Ectodermal cell (in vitro differentiated cells): Measurements from ENCODE around the gene SLC16A8.
"Not testable (repeated sequence)": the region's sequence is repeated elsewhere in the genome, so short reads cannot be mapped to it uniquely, and the experiment has no call there.

Source experiments
- H3K27ac ChIP-seq: 2 replicates; pipeline ENCODE4 v1.7.0; 2013; ENCODE audit warnings: mild to moderate bottlenecking, low read depth, low read length; ENCODE audit not compliant: insufficient read depth, poor library complexity, severe bottlenecking
- H3K27me3 ChIP-seq: 2 replicates; pipeline ENCODE4 v1.7.0; 2013; ENCODE audit warnings: mild to moderate bottlenecking, low read length; ENCODE audit not compliant: insufficient read depth, control insufficient read depth, poor library complexity, severe bottlenecking
- H3K36me3 ChIP-seq: one replicate; pipeline ENCODE4 v1.7.0; 2013; ENCODE audit warnings: low read length; ENCODE audit not compliant: control insufficient read depth, insufficient read depth
- H3K4me1 ChIP-seq: one replicate; pipeline ENCODE4 v1.7.0; 2013; ENCODE audit warnings: low read length; ENCODE audit not compliant: control insufficient read depth, insufficient read depth
- H3K4me3 ChIP-seq: 2 replicates; pipeline ENCODE4 v1.7.0; 2013; ENCODE audit warnings: low read depth, low read length, control low read depth; ENCODE audit not compliant: insufficient read depth
- H3K9me3 ChIP-seq: 2 replicates; pipeline ENCODE4 v1.7.0; 2013; ENCODE audit warnings: mild to moderate bottlenecking, low read length, moderate library complexity; ENCODE audit not compliant: control insufficient read depth
- WGBS, 2 experiments: methylation state at CpG; one replicate each; pipeline ENCODE4 v1.1.7; 2013; ENCODE audit warnings: missing lambda C conversion rate in 2 of 2; 5-methylcytosine and 5-hydroxymethylcytosine counted together

Gene SLC16A8

GRCh38 chr22:38043151-38044039 is 40.6 kb downstream of the SLC16A8 start:
- H3K9me3 ChIP-seq = no peaks in the 10 kb centered on the region
- H3K27me3 ChIP-seq = no peaks in the 10 kb centered on the region
- H3K27ac ChIP-seq = no peak overlapping the region
- H3K4me1 ChIP-seq = peaks cover 13% of the 10 kb centered on the region
- WGBS, 2 experiments = 90 to 94% methylated on average over 16 of the region's 16 CpGs
- H3K4me3 ChIP-seq = no peak overlapping the region
- H3K36me3 ChIP-seq = no peaks in the 10 kb centered on the region

GRCh38 chr22:38042488-38042790 is 41.5 kb downstream of the SLC16A8 start:
- no peaks in the 10 kb centered on the region for H3K27me3 ChIP-seq
- H3K36me3 ChIP-seq = no peaks in the 10 kb centered on the region
- WGBS, 2 experiments = 89 to 90% methylated on average over 1 of the region's 1 CpG
- no peak overlapping the region for H3K4me3 ChIP-seq
- H3K4me1 ChIP-seq = peaks cover 13% of the 10 kb centered on the region
- no peaks in the 10 kb centered on the region for H3K9me3 ChIP-seq
- H3K27ac ChIP-seq = no peak overlapping the region

- H3K9me3 ChIP-seq = no peaks in the 10 kb centered on the region
- H3K4me1 ChIP-seq = peaks cover 10% of the 10 kb centered on the region
- H3K36me3 ChIP-seq = no peaks in the 10 kb centered on the region
- no peak overlapping the region for H3K4me3 ChIP-seq
- 92 to 96% methylated on average over 5 of the region's 5 CpGs for WGBS, 2 experiments
- H3K27ac ChIP-seq = no peak overlapping the region
- H3K27me3 ChIP-seq = no peaks in the 10 kb centered on the region
Observed at GRCh38 chr22:38041760-38042487, 42.1 kb downstream of the SLC16A8 start.

GRCh38 chr22:38040953-38041759 is 42.8 kb downstream of the SLC16A8 start:
- H3K4me1 ChIP-seq = peaks cover 10% of the 10 kb centered on the region
- H3K27me3 ChIP-seq = no peaks in the 10 kb centered on the region
- 92 to 95% methylated on average over 20 of the region's 20 CpGs for WGBS, 2 experiments
- H3K36me3 ChIP-seq = no peaks in the 10 kb centered on the region
- no peak overlapping the region for H3K4me3 ChIP-seq
- no peaks in the 10 kb centered on the region for H3K9me3 ChIP-seq
- H3K27ac ChIP-seq = no peak overlapping the region

GRCh38 chr22:38038890-38039812 is 44.8 kb downstream of the SLC16A8 start:
- H3K36me3 ChIP-seq = no peaks in the 10 kb centered on the region
- H3K9me3 ChIP-seq = no peaks in the 10 kb centered on the region
- no peak overlapping the region for H3K27ac ChIP-seq
- 94% methylated on average over 46 of the region's 46 CpGs for WGBS, 2 experiments
- H3K4me3 ChIP-seq = no peak overlapping the region
- peaks cover 23% of the 10 kb centered on the region for H3K4me1 ChIP-seq
- H3K27me3 ChIP-seq = no peaks in the 10 kb centered on the region

- 95 to 96% methylated on average over 22 to 23 of the region's 23 CpGs for WGBS, 2 experiments
- Histone ChIP-seq H3K27ac (no peak overlapping the region), H3K36me3 (no peaks in the 10 kb centered on the region)
Observed at GRCh38 chr22:38038426-38038825, 45.6 kb downstream of the SLC16A8 start.

GRCh38 chr22:38037367-38038150 is 46.4 kb downstream of the SLC16A8 start:
- not testable (repeated sequence) for H3K9me3 ChIP-seq, H3K27ac ChIP-seq, H3K27me3 ChIP-seq, H3K4me3 ChIP-seq, H3K36me3 ChIP-seq
- H3K4me1 ChIP-seq = peaks cover 35% of the 10 kb centered on the region
- 90 to 93% methylated on average over 13 of the region's 13 CpGs for WGBS, 2 experiments

More at GRCh38 chr22:38038426-38038825, 45.6 kb downstream of the SLC16A8 start:
- Histone ChIP-seq H3K4me1 (peaks cover 30% of the 10 kb centered on the region), H3K27me3 (no peaks in the 10 kb centered on the region), H3K9me3 (no peaks in the 10 kb centered on the region), H3K4me3 (no peak overlapping the region)

GRCh38 chr22:38036392-38037062 is 47.5 kb downstream of the SLC16A8 start:
- 84 to 85% methylated on average over 10 of the region's 10 CpGs for WGBS, 2 experiments
- no peaks in the 10 kb centered on the region for H3K36me3 ChIP-seq
- no peaks in the 10 kb centered on the region for H3K9me3 ChIP-seq
- no peak overlapping the region for H3K4me3 ChIP-seq
- H3K27me3 ChIP-seq = no peaks in the 10 kb centered on the region
- no peak overlapping the region for H3K27ac ChIP-seq
- H3K4me1 ChIP-seq = peaks cover 35% of the 10 kb centered on the region
